NCI-H1436 treated with DMSO at 0.1 percent for 48 hours (cell line): ENCODE measurements around the gene BANF1.
"Not testable (repeated sequence)": the region's sequence is repeated elsewhere in the genome, so short reads cannot be mapped to it uniquely, and the experiment has no call there.

Experiments used
- DNase-seq: peaks from one replicate; lab custom pipeline; 2025; lab: John Stamatoyannopoulos, UW

The BANF1 gene

DNA sequence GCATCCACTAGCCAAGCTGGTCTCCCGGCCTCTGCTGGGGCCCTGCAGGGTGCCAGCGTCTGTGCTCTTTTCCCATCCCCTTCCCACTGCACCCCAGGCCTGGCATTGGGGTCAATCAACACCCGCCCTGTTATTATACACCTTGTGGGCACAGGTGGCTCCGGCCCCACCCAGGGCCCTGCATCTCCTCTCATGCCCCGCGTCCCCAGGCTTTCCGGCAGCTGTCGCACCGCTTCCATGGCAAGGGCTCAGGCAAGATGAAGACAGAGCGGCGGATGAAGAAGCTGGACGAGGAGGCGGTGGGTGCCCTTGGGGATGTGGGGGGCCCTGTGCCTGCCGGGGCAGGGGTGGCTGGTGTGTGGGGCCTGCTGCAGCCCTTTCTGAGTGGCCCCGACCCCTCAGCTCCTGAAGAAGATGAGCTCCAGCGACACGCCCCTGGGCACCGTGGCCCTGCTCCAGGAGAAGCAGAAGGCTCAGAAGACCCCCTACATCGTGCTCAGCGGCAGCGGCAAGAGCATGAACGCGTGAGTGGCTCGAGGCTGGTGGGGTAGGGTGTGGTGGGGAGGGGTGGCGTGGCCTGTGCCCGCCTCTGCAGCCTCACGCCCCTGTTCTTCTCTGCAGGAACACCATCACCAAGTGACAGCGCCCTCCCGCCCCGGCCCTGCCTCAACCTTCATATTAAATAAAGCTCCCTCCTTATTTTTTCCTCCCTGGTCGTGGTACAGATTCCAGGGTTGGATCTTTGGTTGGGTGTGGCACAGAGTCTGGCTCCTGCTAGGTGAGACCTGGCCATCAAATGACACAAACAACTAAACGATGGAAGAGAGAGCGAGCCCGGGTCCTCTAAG, 23.7 kb upstream of the BANF1 start:
- no peak for DNase-seq

DNA sequence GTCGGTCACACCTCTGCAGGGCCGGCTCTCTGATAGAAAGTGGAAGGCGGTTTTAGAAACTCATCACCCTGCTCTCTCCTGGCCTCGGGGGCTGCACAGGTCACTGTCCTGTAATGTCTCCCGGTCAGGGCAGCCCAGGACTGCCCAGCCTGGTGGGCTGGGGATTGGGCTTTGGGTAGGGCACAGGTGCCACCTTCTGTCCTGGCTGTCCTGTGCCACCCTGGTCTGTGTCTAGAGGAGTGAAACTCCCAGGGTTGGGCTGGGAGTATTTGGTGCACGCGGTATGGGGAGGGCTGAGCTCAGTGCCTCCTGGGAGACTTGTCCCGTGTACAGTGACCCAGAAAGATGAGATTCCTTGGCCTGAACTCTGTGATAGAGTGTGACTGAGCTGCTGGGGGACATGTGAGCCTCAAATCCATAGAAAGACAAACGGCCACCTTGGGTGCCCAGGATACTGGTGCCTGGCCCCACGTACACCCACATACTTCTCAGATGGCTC, 23.0 kb upstream of the BANF1 start:
- no peak for DNase-seq

DNA sequence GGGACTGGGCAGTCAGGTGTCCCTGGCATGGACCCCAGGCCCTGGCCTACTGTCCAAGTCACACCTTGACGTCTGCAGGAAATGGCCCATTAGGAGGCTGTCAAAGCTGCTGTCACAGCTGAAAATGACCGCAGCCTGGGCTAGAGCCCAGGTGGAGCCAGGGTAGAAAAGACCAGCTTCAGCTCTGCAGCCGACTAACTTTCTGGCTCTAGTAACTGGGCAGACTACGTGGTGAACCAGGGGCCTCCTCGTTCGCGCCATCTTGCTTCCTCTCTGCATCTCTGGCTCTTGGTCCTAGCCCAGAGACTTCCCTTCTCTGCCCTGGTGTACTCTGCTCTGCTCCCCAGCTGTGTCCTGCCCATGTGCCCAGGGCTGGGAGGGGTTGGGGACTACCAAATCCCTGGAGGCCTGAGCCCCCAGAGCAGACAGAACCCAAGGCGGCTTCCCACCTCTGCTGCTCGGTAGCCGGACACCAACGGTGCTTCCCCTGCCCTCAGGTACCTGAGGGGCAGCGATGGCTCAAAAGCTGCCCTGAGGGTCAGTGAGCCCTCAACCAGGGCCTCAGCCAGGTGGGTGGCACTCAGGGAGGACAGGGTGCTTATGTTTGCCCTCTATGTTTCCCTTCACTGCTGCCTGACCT, 21.1 kb upstream of the BANF1 start:
- DNase-seq, result no peak

DNA sequence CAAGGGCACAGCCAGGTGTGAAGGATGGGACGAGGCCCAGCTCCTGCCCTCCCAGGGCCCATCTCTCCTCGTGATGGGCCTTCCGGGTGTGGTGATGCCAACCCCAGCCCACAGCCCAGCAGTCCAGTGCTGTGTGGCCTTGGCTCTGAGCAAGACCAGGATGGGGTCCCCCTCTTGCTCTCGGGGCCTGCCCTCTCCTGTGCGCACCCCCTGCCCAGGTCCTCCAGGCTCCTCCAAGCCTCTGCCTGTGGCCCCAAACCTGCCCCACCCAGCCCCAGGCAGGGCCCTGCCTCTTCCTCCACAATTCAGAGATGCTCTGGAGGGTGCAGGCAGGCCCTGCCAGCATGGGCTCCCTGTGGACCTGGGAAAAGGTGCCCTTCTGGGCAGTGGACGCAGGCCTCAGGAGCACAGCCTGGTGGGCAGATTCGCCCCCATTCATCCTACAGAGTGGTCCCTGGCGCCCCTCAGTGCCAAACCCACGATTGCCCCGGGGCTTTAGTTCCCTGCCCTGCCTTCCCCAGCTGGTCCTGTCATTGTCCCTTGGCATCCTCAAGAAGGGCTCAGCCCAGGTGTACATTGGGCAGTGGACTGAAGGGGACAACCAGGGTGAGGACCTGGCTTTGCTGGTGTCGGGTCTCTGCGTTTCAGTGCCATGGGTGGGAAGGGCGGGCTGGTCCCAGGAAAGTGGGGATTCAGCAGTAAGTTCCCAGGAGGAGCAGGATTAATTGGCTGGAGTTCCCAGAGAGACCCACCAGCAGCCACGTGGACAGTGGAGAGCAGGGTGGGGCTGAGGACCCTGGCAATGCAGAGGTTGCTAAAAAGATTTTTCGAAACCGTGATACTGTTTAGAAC, 20.1 kb upstream of the BANF1 start:
- DNase-seq, result no peak

DNA sequence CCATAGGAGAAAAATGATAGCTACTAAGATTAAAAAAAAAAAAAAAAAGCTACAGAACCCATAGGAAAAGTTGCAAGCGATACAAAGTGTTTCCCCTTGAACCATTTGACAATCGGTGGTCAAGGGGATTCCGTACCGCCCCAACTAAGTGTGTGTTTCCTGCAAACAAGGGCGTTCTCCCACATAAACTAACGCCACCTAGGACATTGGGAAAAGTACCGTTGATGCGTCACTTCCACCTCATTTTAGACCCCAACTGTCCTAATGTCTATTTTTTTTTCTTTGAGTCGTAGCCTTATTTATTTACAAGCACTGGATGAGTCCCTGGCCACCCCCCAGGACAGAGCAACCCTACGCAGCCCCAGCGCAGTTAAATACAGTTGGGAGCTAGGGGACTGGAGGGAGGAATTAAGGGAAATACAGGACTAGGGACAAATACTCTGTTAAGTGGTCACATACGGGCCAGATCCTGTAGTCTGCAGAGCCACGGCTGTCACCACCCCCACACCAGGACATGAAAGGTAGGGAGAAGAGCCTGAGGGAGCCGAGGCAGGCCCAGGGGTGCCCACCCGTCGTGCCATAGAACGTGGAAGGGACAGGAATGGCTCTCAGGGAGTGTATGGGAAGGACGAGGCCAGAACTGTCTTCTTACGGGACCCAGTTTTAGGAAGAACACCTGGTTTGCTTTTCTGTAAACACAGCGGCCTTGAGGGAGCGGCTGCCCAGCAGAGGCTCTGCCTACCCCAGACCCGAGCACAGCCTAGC, 19.3 kb upstream of the BANF1 start:
- DNase-seq, result no peak

DNA sequence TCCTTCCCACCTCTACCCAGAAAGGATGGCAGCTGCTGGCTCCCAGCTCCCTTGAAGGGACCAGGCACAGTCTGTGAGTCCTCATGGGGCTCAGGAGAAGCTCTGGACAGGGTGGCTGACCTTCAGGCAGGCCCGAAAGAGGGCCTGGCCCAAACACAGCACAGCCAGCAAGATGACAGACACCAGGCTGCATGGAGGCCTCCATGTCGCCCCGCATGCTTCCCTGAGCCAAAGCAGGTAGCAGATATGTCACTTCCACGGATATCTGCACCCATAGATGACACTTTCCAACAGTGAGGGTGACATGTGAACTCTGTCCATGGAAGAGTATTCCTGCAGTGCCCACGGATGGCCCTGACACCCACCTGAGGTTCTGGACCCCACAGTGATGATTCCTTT, 18.7 kb upstream of the BANF1 start:
- DNase-seq, result no peak

DNA sequence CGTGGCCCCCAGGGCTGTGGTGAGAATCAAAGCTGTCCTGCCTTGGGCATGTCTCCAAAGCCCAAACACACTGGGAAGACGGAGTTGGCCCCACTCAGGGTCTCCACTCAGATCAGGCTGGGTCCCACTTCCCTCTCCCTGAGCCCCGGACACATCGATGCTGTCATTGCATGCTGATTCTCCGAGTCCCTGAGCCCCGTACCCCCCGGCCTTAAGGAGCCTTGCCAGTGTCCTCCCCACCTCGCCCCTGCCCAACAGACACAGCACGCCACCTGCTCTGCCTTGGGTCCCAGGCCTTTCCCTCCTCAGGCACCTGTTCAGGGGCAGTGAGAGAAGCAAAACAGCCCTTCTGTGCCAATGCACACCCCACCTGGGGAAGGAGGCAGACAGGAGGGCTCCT, 15.0 kb upstream of the BANF1 start:
- DNase-seq, result no peak

DNA sequence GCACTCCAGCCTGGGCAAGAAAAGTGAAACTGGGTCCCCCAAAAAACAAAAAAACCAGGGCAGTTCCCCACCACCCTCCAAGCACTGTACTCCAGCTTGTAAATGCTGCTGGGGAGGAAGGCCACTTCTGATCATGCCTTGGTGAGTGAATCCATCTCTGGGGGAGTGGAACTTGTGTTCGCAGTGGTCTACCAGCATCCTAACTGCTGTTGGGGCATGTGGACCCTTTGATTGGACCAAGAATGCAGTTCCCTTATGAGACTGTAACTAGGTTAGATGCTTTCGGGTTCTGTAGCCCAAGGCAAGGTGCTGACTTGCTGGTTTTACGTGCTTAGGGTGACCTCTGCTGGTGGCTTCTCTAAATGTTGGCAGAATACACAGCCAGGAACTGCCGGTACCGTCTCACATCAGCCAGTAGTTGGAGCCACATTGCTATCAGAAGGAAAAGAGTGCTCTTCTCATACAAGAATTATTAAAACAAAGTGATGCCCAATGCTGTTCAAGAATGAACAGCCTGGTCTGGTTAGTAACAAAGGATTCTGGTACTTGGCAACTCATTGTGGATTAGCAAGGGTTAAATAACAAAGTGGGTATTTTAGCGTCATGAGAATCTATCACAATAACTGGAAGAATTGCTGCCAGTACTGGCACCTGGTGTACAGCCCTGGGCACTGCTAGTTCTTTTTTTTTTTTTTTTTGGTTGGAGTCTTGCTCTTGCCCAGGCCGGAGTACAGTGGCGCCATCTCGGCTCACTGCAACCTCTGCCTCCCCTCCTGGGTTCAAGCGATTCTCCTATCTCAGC, 13.3 kb upstream of the BANF1 start:
- DNase-seq, result peak; percentile 81

DNA sequence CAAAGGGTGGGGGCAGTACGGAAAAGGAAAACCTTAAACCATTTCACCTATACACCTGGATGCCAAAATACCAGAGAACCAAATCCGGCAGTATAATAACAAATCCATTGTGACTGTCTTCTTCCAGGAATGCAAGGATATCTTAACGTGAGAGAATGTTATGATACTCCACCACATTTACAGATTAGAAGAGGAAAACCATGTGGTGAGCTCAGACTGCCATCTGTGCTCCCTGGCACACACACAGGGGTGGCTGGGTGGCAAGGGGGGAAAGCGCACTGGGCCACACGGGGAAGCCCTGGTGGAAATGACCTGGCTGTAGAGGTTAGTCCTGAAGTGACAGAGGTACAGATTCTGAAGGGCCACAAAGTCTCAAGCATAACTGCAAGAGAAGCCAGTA, 10.2 kb upstream of the BANF1 start:
- DNase-seq, result no peak

DNA sequence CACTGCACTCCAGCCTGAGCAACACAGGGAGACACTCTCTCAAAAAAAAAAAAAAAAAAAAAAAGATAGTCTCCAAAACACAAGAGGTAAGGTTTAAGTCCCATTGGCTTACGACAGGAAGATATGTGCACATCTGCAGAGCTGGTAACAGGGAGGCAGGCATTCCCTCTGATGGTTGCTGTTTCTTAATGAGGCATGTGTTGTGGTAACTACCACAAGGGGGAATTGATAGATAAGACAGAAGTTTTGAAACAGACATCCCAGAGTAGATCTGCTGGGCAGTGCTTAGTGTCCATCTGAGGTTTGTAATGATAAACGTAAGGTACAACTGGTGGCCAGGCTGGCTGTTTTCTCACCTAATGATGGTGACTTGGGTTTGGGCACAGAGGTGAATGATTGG, 5.0 kb upstream of the BANF1 start:
- DNase-seq, result no peak

DNA sequence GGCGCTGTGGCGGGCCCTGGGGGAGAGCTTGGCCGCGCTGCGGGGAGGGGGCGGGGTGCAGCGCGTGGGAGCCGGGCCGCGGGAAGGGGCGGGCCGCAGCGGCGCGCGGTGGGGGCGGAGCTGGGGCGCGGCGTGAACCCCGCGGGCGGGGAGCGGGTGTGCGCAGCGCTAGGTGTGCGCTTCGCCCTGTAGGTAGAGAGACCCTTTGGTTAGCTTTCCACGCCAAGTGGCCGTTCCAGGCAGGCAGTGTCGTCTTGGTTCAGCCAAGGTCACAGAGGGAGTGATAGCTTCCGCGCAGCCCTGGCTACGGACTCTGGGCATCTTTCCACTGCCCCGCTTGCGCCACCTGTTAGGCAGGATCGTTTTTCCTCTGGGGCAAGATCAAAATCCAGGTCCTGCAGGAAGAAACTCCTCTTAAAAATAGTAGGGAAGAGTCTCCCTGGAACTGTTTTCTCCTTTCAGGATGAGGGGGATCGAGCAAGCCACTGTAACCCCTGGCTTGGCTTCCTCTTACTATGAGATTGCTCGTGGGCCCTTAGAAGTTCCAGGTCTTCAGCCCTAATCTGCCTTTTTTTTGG, 434 bp downstream of the BANF1 start:
- no peak for DNase-seq

DNA sequence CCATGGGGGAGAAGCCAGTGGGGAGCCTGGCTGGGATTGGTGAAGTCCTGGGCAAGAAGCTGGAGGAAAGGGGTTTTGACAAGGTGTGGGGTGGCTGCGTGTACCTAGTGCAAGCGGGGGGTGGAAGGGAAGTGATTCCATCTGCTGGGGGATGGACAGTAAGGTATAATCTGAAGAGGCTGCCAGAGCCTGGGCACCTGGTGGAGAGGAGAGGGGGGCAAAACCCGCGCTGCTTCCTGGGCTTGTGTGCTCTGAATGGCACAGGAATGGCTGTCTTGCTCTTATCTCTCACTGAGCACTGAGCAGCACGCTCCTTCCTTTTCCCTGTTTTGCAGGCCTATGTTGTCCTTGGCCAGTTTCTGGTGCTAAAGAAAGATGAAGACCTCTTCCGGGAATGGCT, 988 bp downstream of the BANF1 start:
- DNase-seq, result no peak

DNA sequence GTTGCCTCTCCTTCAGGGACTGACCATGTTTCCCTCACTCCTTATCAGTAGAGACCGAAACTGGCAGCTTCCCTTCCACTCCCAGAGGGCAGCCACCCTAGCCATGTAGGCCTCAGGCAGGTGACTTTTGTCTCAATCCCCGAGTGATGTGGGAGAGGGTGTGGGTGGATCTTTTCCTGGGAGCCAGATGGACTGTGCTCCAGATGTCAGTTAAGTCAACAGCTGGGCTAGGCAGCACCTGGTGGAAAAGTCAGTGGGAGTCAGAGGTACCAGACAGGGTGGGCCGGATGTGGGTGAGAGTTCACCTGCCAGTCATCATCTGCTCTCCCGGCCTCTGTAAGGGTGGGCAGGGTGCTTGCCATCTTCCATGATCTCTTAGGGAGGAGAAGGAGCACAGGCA, 1.9 kb downstream of the BANF1 start:
- no peak for DNase-seq

DNA sequence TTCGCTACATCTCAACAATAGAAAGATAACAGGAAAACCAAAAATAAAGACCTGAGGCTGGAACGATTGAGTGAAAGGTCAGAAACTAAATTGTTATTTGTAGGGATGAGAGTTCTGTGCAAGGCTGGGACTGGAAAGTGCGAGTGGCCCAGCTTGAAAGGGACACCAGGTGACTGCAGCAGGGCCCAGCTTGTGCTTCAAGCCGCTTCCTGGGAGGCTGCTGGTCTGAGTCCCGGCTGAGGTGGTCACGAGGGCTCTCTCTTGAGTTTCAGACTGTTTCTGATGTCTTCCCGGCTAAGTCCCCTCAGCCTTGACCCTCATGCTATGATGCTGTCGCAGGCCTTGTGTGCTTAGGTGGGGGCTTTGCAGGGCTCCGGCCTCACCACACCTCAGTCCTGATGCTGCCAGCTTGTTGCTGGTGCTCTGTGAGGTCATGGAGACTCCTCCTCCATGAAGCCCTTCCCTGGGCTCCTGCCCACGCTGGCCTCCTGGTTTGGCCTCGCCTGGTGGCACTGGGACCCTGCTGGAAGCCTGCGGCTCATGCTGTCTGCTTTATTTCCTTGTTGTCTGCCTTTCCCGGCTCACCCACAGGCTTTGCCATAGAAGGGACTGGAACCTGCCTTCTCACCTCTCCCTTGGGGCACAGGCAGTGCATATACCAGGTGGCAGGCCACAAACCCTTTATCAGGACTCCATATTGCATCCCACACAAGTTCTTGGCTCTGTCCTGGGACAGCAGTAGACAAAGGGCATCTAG, 4.0 kb downstream of the BANF1 start:
- DNase-seq, result no peak

DNA sequence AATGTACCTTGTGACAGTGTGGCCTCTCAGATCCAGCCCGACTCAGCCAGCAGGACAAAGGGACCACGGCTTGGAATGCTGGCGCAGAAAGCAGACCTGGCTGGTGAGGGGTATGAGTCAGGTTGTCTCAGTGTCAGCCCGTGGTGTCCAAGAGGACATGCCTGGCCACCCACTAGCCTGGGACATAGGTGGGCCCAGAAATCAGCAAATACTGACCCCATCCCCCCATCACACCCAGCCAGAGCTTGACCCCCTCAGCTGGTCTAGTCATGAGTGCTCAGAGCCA, 4.5 kb downstream of the BANF1 start:
- no peak for DNase-seq

DNA sequence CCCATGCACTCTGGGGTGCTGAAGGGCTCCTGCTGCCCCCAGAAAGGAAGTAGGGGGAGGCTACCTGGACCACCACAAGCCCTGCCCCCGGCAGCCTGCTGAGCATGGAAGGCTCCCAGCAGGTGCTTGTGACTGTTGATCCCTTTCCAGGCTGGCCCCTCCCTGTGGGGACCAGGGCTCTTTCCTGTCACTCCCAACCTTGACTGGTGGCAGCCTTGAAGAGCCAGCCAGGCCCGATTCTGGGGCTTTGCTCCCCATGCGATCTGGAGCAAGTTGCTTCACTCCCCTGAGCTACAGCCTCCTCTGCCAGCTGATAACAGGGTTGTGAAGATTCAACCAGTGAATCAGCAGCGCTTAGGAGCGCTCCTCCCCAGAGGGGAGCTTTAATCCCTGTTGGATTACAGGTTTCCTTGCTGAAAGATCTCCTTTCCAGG, 4.9 kb downstream of the BANF1 start:
- no peak for DNase-seq

DNA sequence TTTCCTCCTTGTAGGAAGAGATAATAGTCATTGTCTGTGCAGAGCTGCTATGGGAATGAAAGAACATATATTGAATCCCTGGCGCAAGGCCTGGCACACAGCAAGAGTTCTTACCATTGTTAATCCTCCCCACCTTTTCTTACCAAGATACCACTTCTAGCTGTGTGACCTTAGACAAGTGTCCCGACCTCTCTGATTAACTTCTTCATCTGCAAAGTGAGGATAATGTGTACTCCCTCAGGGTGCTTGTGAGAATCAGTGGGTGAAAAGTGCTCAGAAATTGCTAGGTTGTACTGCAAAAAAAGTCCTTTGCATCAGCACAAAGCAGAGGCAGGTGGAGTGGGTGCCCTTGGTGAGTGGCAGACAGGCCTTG, 5.8 kb downstream of the BANF1 start:
- no peak for DNase-seq

DNA sequence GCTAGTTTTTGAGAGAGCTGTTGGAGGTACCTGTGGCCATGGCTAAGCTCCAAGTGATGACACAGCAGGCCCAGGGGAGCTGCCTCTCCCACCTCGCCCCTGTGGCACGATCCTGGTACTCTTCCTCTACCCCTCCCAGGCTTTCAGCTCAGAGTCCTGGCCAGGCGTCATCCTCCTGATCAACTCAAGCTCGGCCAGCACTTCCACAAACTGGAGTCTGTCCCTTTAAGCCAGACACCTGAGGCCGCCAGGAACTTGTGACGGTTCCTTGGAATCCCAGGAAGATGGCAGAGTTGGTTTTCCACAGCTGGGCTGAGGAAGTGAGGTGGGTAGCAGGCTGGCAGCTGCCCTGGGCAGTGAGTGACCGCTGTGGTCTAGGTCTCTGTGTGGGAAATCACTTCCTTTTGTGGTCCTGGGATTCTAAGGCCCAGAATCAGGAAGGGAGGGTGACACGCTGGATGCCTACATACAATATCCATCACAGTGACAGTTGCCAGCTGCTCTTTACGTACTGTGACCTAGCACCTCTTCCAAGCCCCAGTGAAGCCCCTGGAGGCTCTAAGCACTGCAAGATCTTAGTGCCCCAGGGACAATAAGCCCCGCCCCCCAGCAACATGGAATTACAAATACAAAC, 6.3 kb downstream of the BANF1 start:
- no peak for DNase-seq

DNA sequence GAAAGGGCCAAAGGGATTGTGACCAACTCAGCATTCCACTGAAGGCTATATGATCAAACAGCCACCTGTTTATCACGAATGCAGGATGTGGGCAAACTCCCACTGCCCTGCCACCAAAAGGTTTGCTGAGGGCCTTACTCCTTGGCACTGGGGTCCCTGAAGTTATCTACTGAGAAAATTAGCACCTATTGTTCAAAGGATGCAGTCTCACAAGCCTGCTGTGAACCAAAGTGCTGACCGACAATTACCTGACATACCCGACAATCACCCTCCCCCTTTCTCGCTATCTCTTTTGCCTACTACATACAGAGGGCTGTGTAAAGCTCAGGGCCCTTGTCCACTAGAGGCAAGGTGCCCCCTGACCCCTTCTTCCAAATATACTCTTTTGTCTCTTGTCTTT, 7.7 kb downstream of the BANF1 start:
- not testable (repeated sequence) for DNase-seq
